Tibial nerve (tissue), 4 donors: ENCODE results near the gene WDR64. TPM values are rescaled to one million over a fixed set of nuclear protein-coding genes. Genes with fewer than 3 reads are reported as not detected.

Experiments used
- DNase-seq, 2 donors: peaks; one replicate each; pipeline ENCODE4 v3.0.0-alpha.2; 2019; ENCODE audit warnings: low spot score in 2 of 2
- H3K27ac ChIP-seq, 4 donors: fragments of 200-600 bp; sonication (generic) in 3 of 4; one replicate each; pipeline ENCODE4 v1.5.1; 2017 to 2019; ENCODE audit warnings: mild to moderate bottlenecking in 1 of 4
- H3K27me3 ChIP-seq, 2 donors: fragments of 200-600 bp; sonication (generic) in 1 of 2; one replicate each; pipeline versions ENCODE4 v1.5.1 to v1.6.0; 2017 to 2019
- H3K36me3 ChIP-seq, 3 donors: fragments of 200-600 bp; sonication (generic); one replicate each; pipeline ENCODE4 v1.5.1; 2018 to 2019
- H3K4me1 ChIP-seq, 4 donors: fragments of 200-600 bp; sonication (generic) in 3 of 4; one replicate each; pipeline ENCODE4 v1.5.1; 2017 to 2019
- H3K4me3 ChIP-seq, 4 donors: fragments of 200-600 bp; sonication (generic) in 3 of 4; one replicate each; pipeline ENCODE4 v1.5.1; 2017 to 2019; ENCODE audit warnings: mild to moderate bottlenecking in 1 of 4, moderate library complexity in 1 of 4
- H3K9me3 ChIP-seq, 4 donors: fragments of 200-600 bp; sonication (generic) in 3 of 4; one replicate each; pipeline ENCODE4 v1.5.1; 2017 to 2019
- CTCF ChIP-seq, 5 experiments: fragments of 200-600 bp in 3 of 5; fragments of 450-650 bp in 2 of 5; sonication (generic) in 3 of 5; IDR thresholded peaks; one replicate each; pipeline ENCODE4 v1.5.1; 2016 to 2019; ENCODE audit warnings: antibody characterized with exemption in 5 of 5, mild to moderate bottlenecking in 3 of 5, moderate library complexity in 2 of 5
- EP300 ChIP-seq, 2 donors: sonication (generic); formaldehyde crosslinking; IDR thresholded peaks; one replicate each; pipeline ENCODE4 v1.6.1; 2017; ENCODE audit warnings: antibody characterized with exemption in 2 of 2, mild to moderate bottlenecking in 1 of 2
- POLR2A ChIP-seq, 2 donors: fragments of 450-650 bp; IDR thresholded peaks; one replicate each; pipeline ENCODE4 v1.6.1; 2017; ENCODE audit warnings: antibody characterized with exemption in 2 of 2, mild to moderate bottlenecking in 2 of 2, moderate library complexity in 2 of 2
- WGBS, 2 donors: methylation state at CpG; one replicate each; pipeline ENCODE4 v1.1.5; 2018; 5-methylcytosine and 5-hydroxymethylcytosine counted together
- total RNA-seq, 4 donors: library from RNA; depleted of rRNA; stranded (reverse); fragments of >200 nt; gene quantifications; one replicate each; pipeline ENCODE4 v1.1.0, GENCODE V29; 2016

The WDR64 gene
- total RNA-seq, 4 donors from 2014 or later: 0.42 TPM; not detected in 3

- no peaks in the 10 kb centered on the region for H3K9me3 ChIP-seq
- peak within 1 kb of the TSS; percentile 64 to 93 (median 90) for H3K27ac ChIP-seq
- no peaks in the 10 kb centered on the region for H3K27me3 ChIP-seq
- H3K4me3 ChIP-seq: peak within 1 kb of the TSS; percentile 77 to 95 (median 80)
- WGBS, 2 donors: 17 to 41% methylated on average over 8 to 16 of the region's 81 CpGs
- peak in 1 of 5 experiments; percentile 47 for TF ChIP-seq CTCF (IDR thresholded peaks at IDR 0.05)
- no peak for TF ChIP-seq EP300 (IDR thresholded peaks at IDR 0.05)
- peak; percentile 80 to 88 for TF ChIP-seq POLR2A (IDR thresholded peaks at IDR 0.05)
- DNase-seq: peak; percentile 82 to 88
- peaks cover 0 to 5% (median 0%) of the 10 kb centered on the region in 3 donors for H3K36me3 ChIP-seq
- H3K4me1 ChIP-seq: peaks cover 0 to 53% (median 10%) of the 10 kb centered on the region in 4 donors
These were observed 11.8 kb upstream of the WDR64 start, which contains the start of the genes CHML and OPN3 for GRCh38 chr1:241640149-241640866. Gene CHML (minus strand): TSS chr1:241640369. CDS start chr1:241635766, 4,603 bp downstream. Gene OPN3 (minus strand): TSS chr1:241640369. CDS start chr1:241640254, 115 bp downstream.

GRCh38 chr1:241640867-241641622 is 11.0 kb upstream of the WDR64 start:
- DNase-seq: no peak
- peaks cover 0 to 57% (median 10%) of the 10 kb centered on the region in 4 donors for H3K4me1 ChIP-seq
- H3K9me3 ChIP-seq: no peaks in the 10 kb centered on the region
- no peaks in the 10 kb centered on the region for H3K27me3 ChIP-seq
- no peak for TF ChIP-seq EP300 (IDR thresholded peaks at IDR 0.05)
- TF ChIP-seq CTCF (IDR thresholded peaks at IDR 0.05): no peak
- TF ChIP-seq POLR2A (IDR thresholded peaks at IDR 0.05): no peak
- peak overlapping the region; percentile 29 to 93 (median 82) for H3K27ac ChIP-seq
- no peaks in the 10 kb centered on the region for H3K36me3 ChIP-seq
- H3K4me3 ChIP-seq: peak overlapping the region in 3 of 4 donors; percentile 30 to 95 (median 47)
- WGBS, 2 donors: 85 to 91% methylated on average over 9 of the region's 9 CpGs

- Histone ChIP-seq H3K36me3 (no peaks in the 10 kb centered on the region), H3K4me3 (no peak overlapping the region), H3K4me1 (peaks cover 0 to 50% (median 7%) of the 10 kb centered on the region in 4 donors), H3K27me3 (no peaks in the 10 kb centered on the region), H3K27ac (peak overlapping the region in 3 of 4 donors; percentile 35 to 72 (median 58)), H3K9me3 (no peaks in the 10 kb centered on the region)
- DNase-seq: no peak
- TF ChIP-seq POLR2A (IDR thresholded peaks at IDR 0.05) (no peak), CTCF (IDR thresholded peaks at IDR 0.05) (no peak), EP300 (IDR thresholded peaks at IDR 0.05) (no peak)
- 58 to 67% methylated on average over 12 of the region's 12 CpGs for WGBS, 2 donors
These were observed 10.1 kb upstream of the WDR64 start for GRCh38 chr1:241641773-241642592.

- WGBS, 2 donors: 90 to 97% methylated on average over 1 of the region's 1 CpG
- peak overlapping the region in 1 of 4 donors; percentile 35 for H3K27ac ChIP-seq
These were observed 9.5 kb upstream of the WDR64 start for GRCh38 chr1:241642593-241642944.

More at GRCh38 chr1:241642593-241642944, 9.5 kb upstream of the WDR64 start:
- Histone ChIP-seq H3K9me3 (no peaks in the 10 kb centered on the region), H3K27me3 (no peaks in the 10 kb centered on the region), H3K4me1 (peaks cover 0 to 45% (median 4%) of the 10 kb centered on the region in 4 donors), H3K4me3 (no peak overlapping the region), H3K36me3 (no peaks in the 10 kb centered on the region)
- no peak for DNase-seq
- TF ChIP-seq POLR2A (IDR thresholded peaks at IDR 0.05) (no peak), CTCF (IDR thresholded peaks at IDR 0.05) (no peak), EP300 (IDR thresholded peaks at IDR 0.05) (no peak)
